Measurements from ENCODE around the gene BIRC5.

- TF ChIP-seq, protein P1, sequence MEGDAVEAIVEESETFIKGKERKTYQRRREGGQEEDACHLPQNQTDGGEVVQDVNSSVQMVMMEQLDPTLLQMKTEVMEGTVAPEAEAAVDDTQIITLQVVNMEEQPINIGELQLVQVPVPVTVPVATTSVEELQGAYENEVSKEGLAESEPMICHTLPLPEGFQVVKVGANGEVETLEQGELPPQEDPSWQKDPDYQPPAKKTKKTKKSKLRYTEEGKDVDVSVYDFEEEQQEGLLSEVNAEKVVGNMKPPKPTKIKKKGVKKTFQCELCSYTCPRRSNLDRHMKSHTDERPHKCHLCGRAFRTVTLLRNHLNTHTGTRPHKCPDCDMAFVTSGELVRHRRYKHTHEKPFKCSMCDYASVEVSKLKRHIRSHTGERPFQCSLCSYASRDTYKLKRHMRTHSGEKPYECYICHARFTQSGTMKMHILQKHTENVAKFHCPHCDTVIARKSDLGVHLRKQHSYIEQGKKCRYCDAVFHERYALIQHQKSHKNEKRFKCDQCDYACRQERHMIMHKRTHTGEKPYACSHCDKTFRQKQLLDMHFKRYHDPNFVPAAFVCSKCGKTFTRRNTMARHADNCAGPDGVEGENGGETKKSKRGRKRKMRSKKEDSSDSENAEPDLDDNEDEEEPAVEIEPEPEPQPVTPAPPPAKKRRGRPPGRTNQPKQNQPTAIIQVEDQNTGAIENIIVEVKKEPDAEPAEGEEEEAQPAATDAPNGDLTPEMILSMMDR (IDR thresholded peaks at IDR 0.05 in 4 of 5, conservative IDR thresholded peaks at IDR 0.05 in 1 of 5), result no peak
- no peak for TF ChIP-seq POLR2A (IDR thresholded peaks at IDR 0.05)
Measured at GRCh38 chr17:78242024-78242742, 28.1 kb downstream of the BIRC5 start.

All from gastrocnemius medialis (tissue), 4 donors.